IMR-90 (cell line): Measurements from ENCODE around the gene TCERG1. TPM values are rescaled to one million over a fixed set of nuclear protein-coding genes. Genes with fewer than 3 reads are reported as not detected.

Experiments
- ATAC-seq: fragments of 200-7000 bp; cut with Tn5 transposase; 2 replicates; pipeline ENCODE4 v1.9.1; 2020; ENCODE audit warnings: low read depth, mild to moderate bottlenecking, moderate library complexity
- BruUV-seq: library from RNA; stranded (reverse); fragments of 400-500 nt; replicated peaks from 2 replicates; lab custom pipeline; 2021; lab: Mats Ljungman, UMichigan
- CTCF ChIA-PET: fragments of 300-600 bp; formaldehyde crosslinking; extraction: SDS; loops from one replicate; lab custom pipeline; 2021; ENCODE audit warnings: antibody characterized with exemption; lab: Yijun Ruan, JAX
- POLR2A ChIA-PET: fragments of 300-600 bp; sonication (Branson Sonifier 250); formaldehyde crosslinking; loops from one replicate; lab custom pipeline; 2022; ENCODE audit warnings: antibody characterized with exemption; ENCODE audit not compliant: unreplicated experiment; lab: Charles Lee
- DNase-seq: peaks from one replicate; pipeline ENCODE4 v3.0.0; 2013
- H2AFZ ChIP-seq: replicated peaks from 2 replicates; pipeline ENCODE3; 2013; ENCODE audit warnings: low read length, mild to moderate bottlenecking; ENCODE audit not compliant: poor library complexity
- H2AK5ac ChIP-seq: 2 replicates; pipeline ENCODE4 v1.6.1; 2013; ENCODE audit warnings: low read depth, low read length, inconsistent platforms
- H2AK9ac ChIP-seq: replicated peaks from 2 replicates; pipeline ENCODE3; 2013; ENCODE audit warnings: mild to moderate bottlenecking, low read depth, low read length, moderate library complexity; ENCODE audit not compliant: poor library complexity
- H2BK120ac ChIP-seq: 2 replicates; pipeline ENCODE4 v1.6.1; 2013; ENCODE audit warnings: low read depth, low read length, inconsistent platforms
- H2BK15ac ChIP-seq: 3 replicates; pipeline ENCODE4 v1.6.1; 2013; ENCODE audit warnings: low read depth, low read length, inconsistent platforms
- H2BK20ac ChIP-seq: 2 replicates; pipeline ENCODE4 v1.6.1; 2013; ENCODE audit warnings: low read depth, mild to moderate bottlenecking, inconsistent platforms, low read length, moderate library complexity
- H2BK5ac ChIP-seq: 2 replicates; pipeline ENCODE4 v1.6.1; 2013; ENCODE audit warnings: mild to moderate bottlenecking, low read depth, low read length, inconsistent platforms; ENCODE audit not compliant: poor library complexity, severe bottlenecking
- H3K14ac ChIP-seq: replicated peaks from 2 replicates; pipeline ENCODE4 v1.6.1; 2013; ENCODE audit warnings: low read depth, low read length, inconsistent platforms
- H3K18ac ChIP-seq: 2 replicates; pipeline ENCODE4 v1.6.1; 2013; ENCODE audit warnings: low read depth, low read length, control low read depth
- H3K23ac ChIP-seq: 2 replicates; pipeline ENCODE4 v1.6.1; 2013; ENCODE audit warnings: low read depth, low read length, inconsistent platforms
- H3K27ac ChIP-seq: 2 replicates; pipeline ENCODE4 v1.5.1; 2013; ENCODE audit warnings: mild to moderate bottlenecking, control low read depth, low read length; ENCODE audit not compliant: insufficient read depth
- H3K27me3 ChIP-seq: 2 replicates; pipeline ENCODE4 v1.6.1; 2013; ENCODE audit warnings: low read length; ENCODE audit not compliant: control insufficient read depth, insufficient read depth
- H3K36me3 ChIP-seq: 2 replicates; pipeline ENCODE4 v1.6.1; 2013; ENCODE audit warnings: low read length, mixed read lengths; ENCODE audit not compliant: control insufficient read depth, insufficient read depth
- H3K4ac ChIP-seq: 2 replicates; pipeline ENCODE4 v1.6.1; 2013; ENCODE audit warnings: low read depth, low read length, inconsistent platforms
- H3K4me1 ChIP-seq: 2 replicates; pipeline ENCODE4 v1.6.1; 2013; ENCODE audit warnings: low read length, mixed read lengths; ENCODE audit not compliant: control insufficient read depth, insufficient read depth
- H3K4me2 ChIP-seq: 2 replicates; pipeline ENCODE4 v1.6.1; 2013; ENCODE audit warnings: low read depth, mild to moderate bottlenecking, control low read depth, low read length, moderate library complexity
- H3K4me3 ChIP-seq: 2 replicates; pipeline ENCODE4 v1.5.1; 2013; ENCODE audit warnings: low read depth, mild to moderate bottlenecking, control low read depth, low read length, moderate library complexity; ENCODE audit not compliant: insufficient read depth
- H3K56ac ChIP-seq: 2 replicates; pipeline ENCODE4 v1.6.1; 2013; ENCODE audit warnings: low read length, inconsistent platforms; ENCODE audit not compliant: insufficient read depth; ENCODE audit errors: extremely low read depth
- H3K79me1 ChIP-seq, 2 experiments: 2 replicates each; pipeline ENCODE4 v1.6.1; 2013; ENCODE audit warnings: low read length in 2 of 2, inconsistent platforms in 1 of 2, low read depth in 1 of 2
- H3K9ac ChIP-seq: 2 replicates; pipeline ENCODE4 v1.6.1; 2013; ENCODE audit warnings: low read depth, low read length, control low read depth
- H3K9me1 ChIP-seq: 2 replicates; pipeline ENCODE4 v1.6.1; 2013; ENCODE audit warnings: low read length, inconsistent platforms; ENCODE audit not compliant: insufficient read depth
- H3K9me3 ChIP-seq: 2 replicates; pipeline ENCODE4 v1.6.1; 2013; ENCODE audit warnings: low read length; ENCODE audit not compliant: control insufficient read depth, insufficient read depth
- H4K20me1 ChIP-seq: 2 replicates; pipeline ENCODE4 v1.6.1; 2013; ENCODE audit warnings: low read length, inconsistent platforms; ENCODE audit not compliant: insufficient read depth
- H4K5ac ChIP-seq: 2 replicates; pipeline ENCODE4 v1.6.1; 2013; ENCODE audit warnings: mild to moderate bottlenecking, low read depth, low read length, control low read depth
- H4K8ac ChIP-seq, 2 experiments: 2 replicates each; pipeline ENCODE4 v1.6.1; 2013; ENCODE audit warnings: low read depth in 2 of 2, low read length in 2 of 2, control low read depth in 1 of 2, inconsistent platforms in 1 of 2
- H4K91ac ChIP-seq: 2 replicates; pipeline ENCODE4 v1.6.1; 2013; ENCODE audit warnings: low read depth, low read length, inconsistent platforms; ENCODE audit not compliant: insufficient read depth
- CEBPB ChIP-seq: IDR thresholded peaks from 2 replicates; pipeline ENCODE4 v1.6.1; 2012; ENCODE audit warnings: low read depth, low read length, improper control_type of control experiment
- MAZ ChIP-seq: IDR thresholded peaks from 2 replicates; pipeline ENCODE4 v1.6.1; 2012; ENCODE audit warnings: low read depth, mild to moderate bottlenecking, low read length, improper control_type of control experiment, moderate library complexity, borderline replicate concordance
- WGBS, 2 experiments: methylation state at CpG; one replicate each; pipeline versions ENCODE4 v1.1.5 to v1.1.7; 2013; ENCODE audit warnings: missing lambda C conversion rate in 2 of 2; ENCODE audit not compliant: insufficient read length in 1 of 2; ENCODE audit errors: extremely low coverage in 2 of 2; 5-methylcytosine and 5-hydroxymethylcytosine counted together
- dilution Hi-C: fragments of 300-500 bp; cut with HindIII; formaldehyde crosslinking; loops from one replicate; pipeline ENCODE4 v1.14.3; 2018; ENCODE audit warnings: low sequenced_read_pairs; ENCODE audit not compliant: unreplicated experiment
- in situ Hi-C: fragments of 300-500 bp; cut with MboI; formaldehyde crosslinking; loops from 3 replicates; pipeline ENCODE4 v1.14.3; 2019; ENCODE audit warnings: low sequenced_read_pairs, inconsistent platforms, mixed read lengths
- intact Hi-C: fragments of 100-400 bp; cut with micrococcal nuclease; formaldehyde crosslinking; loops from 2 replicates; pipeline ENCODE4 v1.10.0; 2022
- polyA plus RNA-seq, 3 experiments: library from polyadenylated mRNA; depleted of rRNA; stranded (reverse); fragments of >200 nt; gene quantifications; 2 replicates each; pipeline ENCODE4 v1.2.3, GENCODE V29; 2012; ENCODE audit warnings: low replicate concordance in 1 of 3
- total RNA-seq: library from RNA; depleted of rRNA; stranded (reverse); fragments of >200 nt; gene quantifications from 2 replicates; pipeline ENCODE4 v1.2.3, GENCODE V29; 2012

The TCERG1 gene
- total and polyA plus RNA-seq, 2 of the 4 experiments (the other 2 are of a cell fraction), result 21.9 to 44.7 TPM

- H4K20me1 ChIP-seq, result peaks cover 32% of the 10 kb centered on the region
- no peaks in the 10 kb centered on the region for H3K27me3 ChIP-seq
- no peak overlapping the region for H2BK120ac ChIP-seq
- 100% methylated on average over 1 of the region's 6 CpGs; no CpG with 5 or more reads in 1 of the 2 experiments for WGBS, 2 experiments
- H3K14ac ChIP-seq, result no peak overlapping the region
- H2AK5ac ChIP-seq, result no peak overlapping the region
- no peak overlapping the region for H4K91ac ChIP-seq
- peaks cover 8% of the 10 kb centered on the region; the same call in 1 of the 2 replicates for H3K9me1 ChIP-seq
- H2BK20ac ChIP-seq, result no peak overlapping the region
- H3K4me3 ChIP-seq, result no peak overlapping the region
- no peak overlapping the region for H3K4ac ChIP-seq
- no peak for ATAC-seq
- H3K18ac ChIP-seq, result no peak overlapping the region
- no peak overlapping the region; the same call in 1 of the 2 replicates for H3K23ac ChIP-seq
- H4K5ac ChIP-seq, result no peak overlapping the region
- no peak overlapping the region for H4K8ac ChIP-seq
- no peak overlapping the region for H3K27ac ChIP-seq
- 0 out of 2 replicates have a peak, but pooled peaks have one; percentile 6 for TF ChIP-seq CEBPB
- TF ChIP-seq MAZ, result no peak
- H2BK15ac ChIP-seq, result no peak overlapping the region
- no peak overlapping the region for H2BK5ac ChIP-seq
- dilution Hi-C loops, result no loop called here
- H3K4me2 ChIP-seq, result peak overlapping the region; percentile 99
- in situ Hi-C loops, result loop anchor here (25.0 kb wide), 1 partner anchor 312 kb away; no protein-coding TSS in a partner anchor
- H2AFZ ChIP-seq, result no peak overlapping the region
- H3K9me3 ChIP-seq, result no peaks in the 10 kb centered on the region
- no peak for DNase-seq
- no peaks in the 10 kb centered on the region for H3K36me3 ChIP-seq
- intact Hi-C loops, result no loop called here
- H3K9ac ChIP-seq, result no peak overlapping the region; the same call in 1 of the 2 replicates
- peaks cover 0 to 6% of the 10 kb centered on the region in 2 experiments; a peak in 2 of 4 replicates for H3K79me1 ChIP-seq
- ChIA-PET CTCF (no interaction called here), POLR2A (no interaction called here)
- no peak overlapping the region for H3K56ac ChIP-seq
- no peak overlapping the region for H2AK9ac ChIP-seq
- no peaks in the 10 kb centered on the region for H3K4me1 ChIP-seq
- BruUV-seq, result TSS peak; percentile 43
These were observed 1.8 kb downstream of the TCERG1 start for GRCh38 chr5:146448783-146449519.
